ENCODE data around the gene ANKS1A. TPM values are rescaled to one million over a fixed set of nuclear protein-coding genes. Genes with fewer than 3 reads are reported as not detected.
"Not testable (repeated sequence)": the region's sequence is repeated elsewhere in the genome, so short reads cannot be mapped to it uniquely, and the experiment has no call there.

ANKS1A gene
- total and polyA plus RNA-seq, 10 donors, result 5.1 to 68.9 (median 45.6) TPM

DNA sequence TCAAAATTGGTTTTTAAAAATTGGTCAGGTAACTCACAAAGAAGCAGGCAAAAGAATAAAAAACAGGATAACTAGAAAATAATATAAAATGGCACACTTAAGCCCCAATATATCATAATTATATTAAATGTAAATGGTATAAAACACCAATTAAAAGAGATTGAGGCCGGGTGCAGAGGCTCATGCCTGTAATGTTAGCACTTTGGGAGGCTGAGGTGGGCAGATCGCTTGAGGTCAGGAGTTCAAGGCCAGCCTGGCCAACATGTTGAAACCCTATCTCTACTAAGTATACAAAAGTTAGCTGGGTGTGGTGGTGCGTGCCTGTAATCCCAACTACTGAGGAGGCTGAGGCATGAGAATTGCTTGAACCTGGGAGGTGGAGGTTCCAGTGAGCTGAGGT is 216.0 kb downstream of the ANKS1A start:
- intact Hi-C loops (cut with DNase I; ENCODE audit: low total_unique reads), result no loop called here
- Histone ChIP-seq H3K27me3 (replicated peaks in 1 of 7) (no peaks in the 10 kb centered on the region), H3K36me3 (no peaks in the 10 kb centered on the region), H3K4me3 (no peak overlapping the region), H3K9me3 (peaks cover 0 to 13% (median 5%) of the 10 kb centered on the region in 8 donors), H3K4me1 (no peaks in the 10 kb centered on the region), H3K27ac (no peak overlapping the region)
- DNase-seq, result no peak
- 90 to 98% (median 94%) methylated on average over 3 of the region's 3 CpGs for WGBS, 5 donors
- TF ChIP-seq POLR2AphosphoS5 (IDR thresholded peaks at IDR 0.05) (no peak), POLR2A (IDR thresholded peaks at IDR 0.05) (no peak)
- TF ChIP-seq, protein P1, sequence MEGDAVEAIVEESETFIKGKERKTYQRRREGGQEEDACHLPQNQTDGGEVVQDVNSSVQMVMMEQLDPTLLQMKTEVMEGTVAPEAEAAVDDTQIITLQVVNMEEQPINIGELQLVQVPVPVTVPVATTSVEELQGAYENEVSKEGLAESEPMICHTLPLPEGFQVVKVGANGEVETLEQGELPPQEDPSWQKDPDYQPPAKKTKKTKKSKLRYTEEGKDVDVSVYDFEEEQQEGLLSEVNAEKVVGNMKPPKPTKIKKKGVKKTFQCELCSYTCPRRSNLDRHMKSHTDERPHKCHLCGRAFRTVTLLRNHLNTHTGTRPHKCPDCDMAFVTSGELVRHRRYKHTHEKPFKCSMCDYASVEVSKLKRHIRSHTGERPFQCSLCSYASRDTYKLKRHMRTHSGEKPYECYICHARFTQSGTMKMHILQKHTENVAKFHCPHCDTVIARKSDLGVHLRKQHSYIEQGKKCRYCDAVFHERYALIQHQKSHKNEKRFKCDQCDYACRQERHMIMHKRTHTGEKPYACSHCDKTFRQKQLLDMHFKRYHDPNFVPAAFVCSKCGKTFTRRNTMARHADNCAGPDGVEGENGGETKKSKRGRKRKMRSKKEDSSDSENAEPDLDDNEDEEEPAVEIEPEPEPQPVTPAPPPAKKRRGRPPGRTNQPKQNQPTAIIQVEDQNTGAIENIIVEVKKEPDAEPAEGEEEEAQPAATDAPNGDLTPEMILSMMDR (IDR thresholded peaks at IDR 0.05 in 8 of 11, conservative IDR thresholded peaks at IDR 0.05 in 3 of 11), result no peak

DNA sequence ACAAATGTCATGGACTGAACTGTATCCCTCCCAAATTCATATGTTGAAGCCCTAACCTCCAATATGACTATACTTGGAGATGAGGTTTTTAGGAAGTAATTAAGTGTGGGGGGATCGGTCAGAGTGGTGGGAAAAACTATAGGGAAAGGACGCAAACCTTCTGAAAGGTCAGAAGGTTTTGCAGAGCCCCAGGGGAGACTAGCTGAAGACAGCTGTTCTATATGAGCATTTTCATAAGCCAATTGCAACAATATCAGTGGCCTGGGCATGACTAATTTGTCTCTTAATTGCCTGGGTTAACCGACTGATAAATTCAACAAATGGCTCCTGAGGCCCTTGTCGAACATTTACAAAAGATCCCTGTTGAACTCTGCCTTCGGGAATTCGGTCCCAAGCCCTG is 217.0 kb downstream of the ANKS1A start:
- H3K4me1 ChIP-seq; intact Hi-C loops (cut with DNase I; ENCODE audit: low total_unique reads); DNase-seq; H3K36me3 ChIP-seq; H3K27ac ChIP-seq; H3K4me3 ChIP-seq; H3K27me3 ChIP-seq (replicated peaks in 1 of 7): not testable (repeated sequence)
- peaks cover 0 to 13% (median 5%) of the 10 kb centered on the region in 8 donors for H3K9me3 ChIP-seq
- 89 to 95% (median 90%) methylated on average over 6 of the region's 6 CpGs for whole genome bisulfite sequencing, 5 donors

DNA sequence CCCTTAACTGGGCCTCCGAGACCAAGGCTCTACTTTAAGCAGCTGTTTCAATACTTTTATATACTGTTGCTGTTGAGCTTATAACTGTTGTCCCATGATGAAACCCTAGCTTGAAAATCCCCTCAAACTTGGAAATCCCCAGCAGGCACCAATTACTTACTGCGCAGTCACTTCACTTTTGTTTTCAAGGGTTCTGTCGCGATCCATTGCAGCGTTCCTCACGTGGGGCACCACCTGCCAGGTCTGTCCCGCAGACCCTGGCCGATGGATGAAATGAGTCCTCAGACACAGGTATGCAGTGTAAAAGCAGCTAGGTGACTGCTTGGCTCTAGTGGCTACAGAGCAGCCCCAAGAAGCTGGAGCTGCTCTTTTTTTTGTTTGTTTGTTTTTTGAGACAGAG is 218.2 kb downstream of the ANKS1A start:
- intact Hi-C loops (cut with DNase I; ENCODE audit: low total_unique reads); H3K4me1 ChIP-seq: not testable (repeated sequence)
- 59 to 81% (median 62%) methylated on average over 8 of the region's 8 CpGs for WGBS, 5 donors

DNA sequence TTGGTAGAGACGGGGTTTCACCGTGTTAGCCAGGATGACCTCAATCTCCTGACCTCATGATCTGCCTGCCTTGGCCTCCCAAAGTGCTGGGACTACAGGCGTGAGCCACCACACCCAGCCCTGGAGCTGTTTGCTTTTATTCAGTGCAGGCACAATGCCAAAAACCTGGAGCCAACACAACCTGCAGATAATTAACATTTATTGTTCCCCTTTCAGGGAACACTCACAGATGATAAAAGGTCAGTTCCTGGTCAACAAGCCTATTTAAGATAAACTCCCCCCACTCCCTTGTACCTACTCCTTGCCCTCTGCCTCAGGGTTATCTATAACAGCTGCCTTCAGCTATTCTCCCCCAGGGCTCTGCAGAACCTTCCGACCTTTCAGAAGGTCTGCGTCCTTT is 218.7 kb downstream of the ANKS1A start:
- peaks cover 0 to 24% (median 9%) of the 10 kb centered on the region in 8 donors for H3K9me3 ChIP-seq
- DNase-seq; H3K4me1 ChIP-seq; H3K27me3 ChIP-seq (replicated peaks in 1 of 7); H3K4me3 ChIP-seq; H3K36me3 ChIP-seq; H3K27ac ChIP-seq; intact Hi-C loops (cut with DNase I; ENCODE audit: low total_unique reads): not testable (repeated sequence)
- WGBS, 5 donors, result 67 to 86% (median 81%) methylated on average over 5 of the region's 5 CpGs

More for the DNA sequence above, 218.2 kb downstream of the ANKS1A start:
- DNase-seq; H3K27me3 ChIP-seq (replicated peaks in 1 of 7); H3K36me3 ChIP-seq; H3K4me3 ChIP-seq; H3K27ac ChIP-seq: not testable (repeated sequence)
- peaks cover 0 to 22% (median 9%) of the 10 kb centered on the region in 8 donors for H3K9me3 ChIP-seq

DNA sequence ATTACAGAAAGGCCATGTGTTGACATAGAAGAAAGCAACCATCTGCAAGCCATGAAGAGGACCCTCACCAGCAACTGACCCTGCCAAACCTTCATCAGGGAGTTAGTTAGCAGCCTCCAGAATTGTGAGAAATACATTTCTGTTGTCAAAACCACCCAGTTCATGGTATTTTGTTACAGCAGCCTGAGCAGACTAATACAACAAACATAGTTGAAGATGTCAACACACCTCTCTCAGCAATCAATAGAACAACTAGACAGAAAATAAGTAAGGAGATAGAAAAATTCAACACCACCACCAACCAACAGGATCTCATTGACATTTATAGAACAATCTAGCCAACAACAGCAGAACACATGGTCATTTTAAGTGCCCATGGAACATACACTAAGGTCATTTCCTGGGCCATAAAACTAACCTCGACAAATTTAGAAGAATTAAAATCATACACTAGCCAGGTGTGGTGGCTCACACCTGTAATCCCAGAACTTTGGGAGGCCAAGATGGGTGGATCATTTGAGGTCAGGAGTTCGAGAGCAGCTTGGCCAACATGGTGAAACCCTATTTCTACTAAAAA is 219.3 kb downstream of the ANKS1A start:
- TF ChIP-seq POLR2A (IDR thresholded peaks at IDR 0.05) (no peak), POLR2AphosphoS5 (IDR thresholded peaks at IDR 0.05) (no peak)
- TF ChIP-seq, protein P1 (IDR thresholded peaks at IDR 0.05 in 8 of 11, conservative IDR thresholded peaks at IDR 0.05 in 3 of 11), result no peak
- H3K36me3 ChIP-seq, result no peaks in the 10 kb centered on the region
- H3K4me3 ChIP-seq, result no peak overlapping the region
- intact Hi-C loops (cut with DNase I; ENCODE audit: low total_unique reads), result no loop called here
- H3K9me3 ChIP-seq, result peaks cover 0 to 24% (median 9%) of the 10 kb centered on the region in 8 donors
- no peaks in the 10 kb centered on the region for H3K27me3 ChIP-seq (replicated peaks in 1 of 7)
- H3K4me1 ChIP-seq, result no peaks in the 10 kb centered on the region
- WGBS, 5 donors, result 77 to 90% (median 81%) methylated on average over 2 of the region's 2 CpGs
- no peak overlapping the region for H3K27ac ChIP-seq
- DNase-seq, result no peak

DNA sequence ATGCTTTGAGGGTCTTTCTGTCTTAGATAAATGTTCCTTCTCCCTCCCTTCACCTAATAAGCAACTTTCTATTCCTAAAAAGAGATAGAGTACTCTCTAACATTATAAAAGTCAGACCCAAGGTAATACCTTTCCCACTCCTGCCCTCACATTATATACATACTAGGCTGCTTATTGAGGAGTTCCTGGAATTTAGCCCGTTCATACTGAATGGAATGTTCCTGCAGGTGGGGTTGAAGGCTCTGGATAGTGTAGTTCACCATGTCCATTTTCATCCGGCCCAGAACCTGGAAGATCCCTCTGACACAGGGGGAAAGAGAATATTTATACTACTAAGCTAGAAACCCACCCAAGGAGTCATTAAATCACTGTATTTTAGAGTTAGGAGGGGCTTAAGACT is 231.7 kb downstream of the ANKS1A start:
- no peaks in the 10 kb centered on the region for H3K36me3 ChIP-seq
- 83 to 94% (median 88%) methylated on average over 2 of the region's 2 CpGs for WGBS, 5 donors
- H3K9me3 ChIP-seq, result peaks cover 0 to 9% (median 0%) of the 10 kb centered on the region in 8 donors
- H3K27ac ChIP-seq, result no peak overlapping the region
- intact Hi-C loops (cut with DNase I; ENCODE audit: low total_unique reads), result no loop called here
- no peaks in the 10 kb centered on the region for H3K4me1 ChIP-seq
- TF ChIP-seq POLR2AphosphoS5 (IDR thresholded peaks at IDR 0.05) (no peak), POLR2A (IDR thresholded peaks at IDR 0.05) (no peak)
- TF ChIP-seq, protein P1 (IDR thresholded peaks at IDR 0.05 in 8 of 11, conservative IDR thresholded peaks at IDR 0.05 in 3 of 11), result no peak
- no peak for DNase-seq
- no peak overlapping the region for H3K4me3 ChIP-seq
- H3K27me3 ChIP-seq (replicated peaks in 1 of 7), result no peaks in the 10 kb centered on the region
